ENCODE results near the gene KCNV2.
"Not testable (repeated sequence)": the region's sequence is repeated elsewhere in the genome, so short reads cannot be mapped to it uniquely, and the experiment has no call there.

The KCNV2 gene

DNA sequence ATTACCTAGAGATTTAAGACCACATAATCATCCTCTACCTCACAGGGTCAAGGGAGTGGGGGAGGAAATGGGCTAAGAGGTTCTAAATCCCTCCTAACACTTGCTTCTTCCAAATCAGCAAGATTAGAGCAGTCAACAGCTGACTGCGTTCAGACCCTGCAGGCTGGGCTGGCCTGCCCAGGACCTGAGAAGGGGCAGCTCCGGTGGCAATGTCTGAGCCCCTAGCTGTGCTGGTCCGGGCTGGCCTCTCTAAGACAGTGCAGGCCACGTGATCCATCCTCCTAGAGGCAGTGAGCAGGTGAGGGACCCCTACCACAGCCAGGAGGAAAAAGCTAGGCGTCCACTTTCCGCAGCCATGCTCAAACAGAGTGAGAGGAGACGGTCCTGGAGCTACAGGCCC lies at the start of gene KCNV2:
KCNV2 (plus strand) TSS at position 126 of the 400 bp plus-strand sequence; CDS start at position 356, 230 bp downstream.
- no peak for DNase-seq (ENCODE audit: low read depth)

- no peak for DNase-seq (ENCODE audit: low read depth)
Observed at GRCh38 chr9:2673161-2673560, 44.1 kb upstream of the KCNV2 start.

GRCh38 chr9:2674141-2674824 lies 43.0 kb upstream of the KCNV2 start:
- DNase-seq (ENCODE audit: low read depth): no peak

DNA sequence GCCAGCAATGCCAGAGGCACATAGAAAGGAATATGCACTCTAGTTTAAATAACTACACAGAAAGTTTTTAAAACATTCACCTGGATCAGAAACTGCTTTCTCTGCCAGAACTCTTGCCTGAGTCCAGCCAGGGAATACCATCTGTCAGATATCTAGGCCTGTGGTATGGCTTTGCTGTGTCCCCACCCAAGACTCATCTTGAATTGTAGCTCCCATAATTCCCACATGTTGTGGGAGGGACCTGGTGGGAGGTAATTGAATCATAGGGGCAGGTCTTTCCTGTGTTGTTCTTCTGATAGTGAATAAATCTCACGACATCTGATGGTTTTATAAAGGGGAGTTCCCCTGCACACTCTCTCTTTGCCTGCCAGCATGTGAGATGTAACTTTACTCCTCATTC lies 41.5 kb upstream of the KCNV2 start:
- no peak for DNase-seq (ENCODE audit: low read depth)

GRCh38 chr9:2676466-2676865 lies 40.8 kb upstream of the KCNV2 start:
- DNase-seq (ENCODE audit: low read depth): no peak

GRCh38 chr9:2677915-2678889 lies 39.1 kb upstream of the KCNV2 start:
- DNase-seq (ENCODE audit: low read depth): no peak

DNA sequence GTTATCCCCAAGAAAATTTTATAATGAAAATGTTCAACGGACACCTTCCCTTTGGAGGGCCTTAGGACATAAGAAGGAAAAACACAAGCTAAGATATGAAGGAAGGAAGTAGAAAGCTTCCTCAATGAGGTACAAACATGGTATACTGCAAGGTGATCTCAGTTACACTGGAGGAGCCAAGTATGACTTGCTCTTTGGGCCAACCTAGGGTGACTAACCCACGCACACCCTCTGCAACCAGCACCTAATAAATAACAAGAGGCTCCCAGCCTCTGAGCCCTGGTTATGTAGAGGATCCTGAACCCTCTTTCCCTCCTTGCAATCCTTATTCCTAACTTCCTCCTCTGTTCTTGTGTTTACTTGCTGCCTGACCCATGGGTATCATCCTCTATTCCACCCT lies 38.3 kb upstream of the KCNV2 start:
- DNase-seq (ENCODE audit: low read depth): no peak

GRCh38 chr9:2681981-2682380 lies 35.3 kb upstream of the KCNV2 start:
- DNase-seq (ENCODE audit: low read depth): no peak

GRCh38 chr9:2686911-2687310 lies 30.4 kb upstream of the KCNV2 start:
- DNase-seq (ENCODE audit: low read depth): no peak

DNA sequence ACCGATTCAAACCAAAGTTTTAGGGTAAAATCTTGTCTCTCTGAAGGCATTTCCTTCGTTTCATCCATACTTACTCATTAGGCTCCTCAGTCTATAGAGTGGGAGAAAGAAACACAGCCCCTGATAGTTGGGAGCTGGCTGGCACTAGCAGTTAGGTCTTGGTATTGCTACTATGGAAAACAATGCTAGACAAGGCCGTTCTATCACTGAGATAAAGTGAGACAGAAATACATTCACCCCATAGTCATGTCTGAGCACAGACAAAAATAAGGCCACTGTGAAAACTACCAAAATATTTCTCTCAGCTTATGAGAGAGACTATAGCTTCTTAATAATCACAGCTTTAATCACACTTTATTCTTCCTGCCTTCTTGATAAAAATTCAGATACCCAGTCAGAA lies 28.7 kb upstream of the KCNV2 start:
- no peak for DNase-seq (ENCODE audit: low read depth)

DNA sequence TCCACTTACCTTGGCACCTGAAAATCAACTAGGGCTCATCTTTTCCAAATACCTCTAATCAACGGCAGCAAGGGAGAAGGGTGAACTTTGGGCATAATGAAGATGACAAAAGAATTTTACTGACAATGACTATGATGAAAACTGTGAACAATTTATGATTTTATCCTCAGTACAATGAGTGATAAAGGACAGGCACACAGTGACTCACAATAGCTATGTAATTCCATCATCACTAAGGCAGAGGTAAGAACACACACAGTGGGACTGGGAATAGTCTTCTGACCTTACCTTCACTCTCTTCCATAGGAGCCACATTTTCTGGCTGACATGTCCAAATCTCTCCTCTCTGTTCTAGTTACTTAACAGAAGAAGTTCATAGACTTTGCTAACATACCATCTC lies 26.1 kb upstream of the KCNV2 start:
- no peak for DNase-seq (ENCODE audit: low read depth)

GRCh38 chr9:2691626-2692025 lies 25.7 kb upstream of the KCNV2 start:
- no peak for DNase-seq (ENCODE audit: low read depth)

- DNase-seq (ENCODE audit: low read depth): no peak
Observed at GRCh38 chr9:2693056-2693455, 24.3 kb upstream of the KCNV2 start.

DNA sequence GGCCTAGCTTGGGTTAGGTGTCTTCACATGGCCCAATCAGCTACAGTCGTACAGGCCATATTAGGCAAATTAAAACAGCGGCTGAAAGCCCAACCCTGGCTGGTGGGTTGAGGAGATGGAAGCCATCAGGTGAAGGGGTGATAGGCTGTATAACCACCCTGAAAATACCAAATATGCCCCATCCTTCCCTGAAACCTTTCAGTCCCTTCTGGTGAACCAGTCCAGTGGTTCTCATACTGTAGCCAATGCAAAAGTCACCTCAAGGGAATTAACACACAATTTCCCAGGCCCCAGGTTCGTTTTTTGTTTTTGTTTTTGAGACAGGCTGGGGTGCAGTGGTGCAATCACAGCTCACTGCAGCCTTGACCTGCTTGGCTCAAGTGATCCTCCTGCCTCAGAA lies 19.8 kb upstream of the KCNV2 start:
- no peak for DNase-seq (ENCODE audit: low read depth)

DNA sequence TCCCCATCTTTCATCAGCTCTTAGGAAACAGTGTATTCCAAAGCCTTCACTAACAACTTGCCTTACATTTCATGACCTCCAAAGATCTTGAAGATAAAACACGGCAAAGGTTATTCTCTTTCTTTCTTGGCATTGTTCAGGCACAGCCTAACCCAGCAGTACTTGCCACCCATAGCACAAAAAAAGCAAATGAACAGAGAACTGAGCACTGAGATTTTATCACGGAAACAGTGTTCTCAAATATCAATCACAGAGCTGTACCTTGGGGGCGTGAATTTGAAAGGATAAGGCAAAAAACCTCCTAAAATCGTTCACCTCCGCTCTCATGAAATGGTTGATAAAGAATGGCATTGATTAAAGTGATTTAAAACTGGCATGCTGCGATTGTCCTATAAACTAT lies 16.9 kb upstream of the KCNV2 start:
- DNase-seq (ENCODE audit: low read depth): no peak

GRCh38 chr9:2700909-2701550 lies 16.3 kb upstream of the KCNV2 start:
- no peak for DNase-seq (ENCODE audit: low read depth)

GRCh38 chr9:2704504-2704903 lies 12.8 kb upstream of the KCNV2 start:
- DNase-seq (ENCODE audit: low read depth): no peak

DNA sequence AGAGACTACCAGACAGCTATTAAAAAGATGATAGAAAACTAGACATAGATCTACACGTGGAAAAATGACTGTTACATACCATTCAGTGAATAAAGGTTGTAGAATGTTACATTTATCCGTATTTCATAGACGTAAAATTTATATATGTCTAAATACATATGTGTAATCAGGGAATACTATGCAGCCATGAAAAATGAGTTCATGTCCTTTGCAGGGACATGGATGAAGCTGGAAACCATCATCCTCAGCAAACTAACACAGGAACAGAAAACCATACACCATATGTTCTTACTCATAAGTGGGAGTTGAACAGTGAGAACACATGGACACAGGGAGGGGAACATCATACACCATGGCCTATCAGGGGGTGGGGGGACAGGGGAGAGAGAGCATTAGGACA lies 10.1 kb upstream of the KCNV2 start:
- DNase-seq (ENCODE audit: low read depth): not testable (repeated sequence)

GRCh38 chr9:2709645-2710101 lies 7.6 kb upstream of the KCNV2 start:
- no peak for DNase-seq (ENCODE audit: low read depth)

DNA sequence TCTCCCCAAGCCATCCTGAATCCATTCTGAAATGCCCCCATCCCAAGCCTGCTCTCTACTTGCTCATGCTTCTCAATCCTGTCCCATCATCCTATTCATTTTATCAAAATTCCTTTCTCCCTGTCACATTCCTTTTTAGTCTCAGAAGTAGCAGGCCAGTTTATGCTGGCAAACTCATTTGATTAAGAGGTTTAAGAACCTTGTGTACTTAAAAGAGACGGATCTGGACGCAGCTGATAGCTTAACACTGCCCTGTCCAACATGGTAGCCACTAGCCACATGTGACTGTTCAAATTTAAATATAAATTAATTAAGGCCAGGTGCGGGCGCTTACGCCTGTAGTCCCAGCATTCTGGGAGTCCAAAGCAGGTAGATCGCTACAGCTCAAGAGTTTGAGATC lies 5.6 kb upstream of the KCNV2 start:
- DNase-seq (ENCODE audit: low read depth): no peak

DNA sequence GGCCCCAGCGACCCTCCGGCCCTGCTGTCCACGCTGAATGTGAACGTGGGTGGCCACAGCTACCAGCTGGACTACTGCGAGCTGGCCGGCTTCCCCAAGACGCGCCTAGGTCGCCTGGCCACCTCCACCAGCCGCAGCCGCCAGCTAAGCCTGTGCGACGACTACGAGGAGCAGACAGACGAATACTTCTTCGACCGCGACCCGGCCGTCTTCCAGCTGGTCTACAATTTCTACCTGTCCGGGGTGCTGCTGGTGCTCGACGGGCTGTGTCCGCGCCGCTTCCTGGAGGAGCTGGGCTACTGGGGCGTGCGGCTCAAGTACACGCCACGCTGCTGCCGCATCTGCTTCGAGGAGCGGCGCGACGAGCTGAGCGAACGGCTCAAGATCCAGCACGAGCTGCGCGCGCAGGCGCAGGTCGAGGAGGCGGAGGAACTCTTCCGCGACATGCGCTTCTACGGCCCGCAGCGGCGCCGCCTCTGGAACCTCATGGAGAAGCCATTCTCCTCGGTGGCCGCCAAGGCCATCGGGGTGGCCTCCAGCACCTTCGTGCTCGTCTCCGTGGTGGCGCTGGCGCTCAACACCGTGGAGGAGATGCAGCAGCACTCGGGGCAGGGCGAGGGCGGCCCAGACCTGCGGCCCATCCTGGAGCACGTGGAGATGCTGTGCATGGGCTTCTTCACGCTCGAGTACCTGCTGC lies 839 bp downstream of the KCNV2 start:
- DNase-seq (ENCODE audit: low read depth): no peak

DNA sequence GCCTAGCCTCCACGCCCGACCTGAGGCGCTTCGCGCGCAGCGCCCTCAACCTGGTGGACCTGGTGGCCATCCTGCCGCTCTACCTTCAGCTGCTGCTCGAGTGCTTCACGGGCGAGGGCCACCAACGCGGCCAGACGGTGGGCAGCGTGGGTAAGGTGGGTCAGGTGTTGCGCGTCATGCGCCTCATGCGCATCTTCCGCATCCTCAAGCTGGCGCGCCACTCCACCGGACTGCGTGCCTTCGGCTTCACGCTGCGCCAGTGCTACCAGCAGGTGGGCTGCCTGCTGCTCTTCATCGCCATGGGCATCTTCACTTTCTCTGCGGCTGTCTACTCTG lies 1.4 kb downstream of the KCNV2 start:
- no peak for DNase-seq (ENCODE audit: low read depth)
